GM21381 (cell line): ENCODE measurements around the gene ZFPM1.

ENCODE experiments used
- ATAC-seq: cut with Tn5 transposase; IDR thresholded peaks from one replicate; pipeline ENCODE4 v1.9.1; 2021; ENCODE audit warnings: mild to moderate bottlenecking, moderate library complexity; ENCODE audit not compliant: unreplicated experiment

ZFPM1 gene

GRCh38 chr16:88417684-88418476, 35.2 kb upstream of the ZFPM1 start:
- ATAC-seq, result no peak

GRCh38 chr16:88418869-88419268, 34.2 kb upstream of the ZFPM1 start:
- no peak for ATAC-seq

- no peak for ATAC-seq
These were observed 33.3 kb upstream of the ZFPM1 start for GRCh38 chr16:88419790-88420189.

- no peak for ATAC-seq
These were observed 32.6 kb upstream of the ZFPM1 start for GRCh38 chr16:88420496-88420895.

- ATAC-seq, result no peak
These were observed 31.8 kb upstream of the ZFPM1 start for GRCh38 chr16:88421301-88421700.

GRCh38 chr16:88421871-88422433, 31.1 kb upstream of the ZFPM1 start:
- no peak for ATAC-seq

- no peak for ATAC-seq
These were observed 30.2 kb upstream of the ZFPM1 start for GRCh38 chr16:88422733-88423447.

- ATAC-seq, result no peak
These were observed 29.6 kb upstream of the ZFPM1 start for GRCh38 chr16:88423448-88423850.

- ATAC-seq, result no peak
These were observed 28.4 kb upstream of the ZFPM1 start for GRCh38 chr16:88424587-88425235.

GRCh38 chr16:88426018-88426417, 27.1 kb upstream of the ZFPM1 start:
- no peak for ATAC-seq

GRCh38 chr16:88427376-88427775, 25.7 kb upstream of the ZFPM1 start:
- no peak for ATAC-seq

- no peak for ATAC-seq
These were observed 24.9 kb upstream of the ZFPM1 start for GRCh38 chr16:88428156-88428555.

GRCh38 chr16:88428616-88429386, 24.3 kb upstream of the ZFPM1 start:
- no peak for ATAC-seq

GRCh38 chr16:88429387-88430184, 23.5 kb upstream of the ZFPM1 start:
- ATAC-seq, result no peak

GRCh38 chr16:88430185-88430523, 22.9 kb upstream of the ZFPM1 start:
- ATAC-seq, result no peak

- ATAC-seq, result peak; percentile 53
These were observed 22.3 kb upstream of the ZFPM1 start for GRCh38 chr16:88430524-88431446.

- no peak for ATAC-seq
These were observed 21.4 kb upstream of the ZFPM1 start for GRCh38 chr16:88431651-88432050.

- ATAC-seq, result no peak
These were observed 20.9 kb upstream of the ZFPM1 start for GRCh38 chr16:88432174-88432573.

- no peak for ATAC-seq
These were observed 20.3 kb upstream of the ZFPM1 start for GRCh38 chr16:88432753-88433152.
